ENCODE data around the gene MAK. TPM values are rescaled to one million over a fixed set of nuclear protein-coding genes. Genes with fewer than 3 reads are reported as not detected.
"Not testable (repeated sequence)": the region's sequence is repeated elsewhere in the genome, so short reads cannot be mapped to it uniquely, and the experiment has no call there.

MAK gene
- total RNA-seq, 1 experiment from 2014 or later: 0.20 TPM

DNA sequence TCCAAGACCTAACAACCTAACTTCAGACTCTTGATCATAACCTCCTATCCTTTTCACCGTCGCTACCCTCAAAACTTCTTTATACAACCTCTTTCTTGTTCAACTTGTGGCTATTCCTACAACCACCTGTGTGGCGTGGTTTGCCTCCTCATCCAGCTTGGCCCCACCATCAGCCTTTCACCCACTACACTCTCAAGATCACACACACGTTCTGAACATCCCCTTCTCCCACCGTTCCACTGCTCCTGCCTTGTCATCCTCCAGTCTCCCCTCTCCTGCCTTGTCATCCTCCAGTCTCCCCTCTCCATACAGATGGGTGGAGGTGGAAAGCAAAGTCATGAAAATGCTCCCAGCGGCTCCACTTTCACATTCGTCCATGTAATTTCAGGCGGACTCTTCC is 14.0 kb downstream of the MAK start:
- H4K20me1 ChIP-seq (ENCODE audit: control insufficient read depth, insufficient read depth, insufficient read length): no peaks in the 10 kb centered on the region

DNA sequence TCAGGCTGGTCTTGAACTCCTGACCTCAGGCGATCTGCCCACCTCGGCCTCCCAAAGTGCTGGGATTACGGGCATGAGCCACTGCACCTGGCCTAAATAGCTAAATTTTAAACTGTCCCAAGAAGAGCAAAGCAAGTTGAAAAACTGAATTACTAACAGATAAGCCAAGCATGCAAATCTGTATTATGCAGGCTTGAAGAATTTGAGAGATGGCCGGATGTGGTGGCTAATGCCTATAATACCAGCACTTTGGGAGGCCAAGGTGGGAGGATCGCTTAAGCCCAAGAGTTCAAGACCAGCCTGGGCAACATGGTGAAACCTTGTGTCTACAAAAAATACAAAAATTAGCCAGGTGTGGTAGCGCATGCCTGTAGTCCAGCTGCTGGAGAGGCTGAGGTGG is 24.2 kb downstream of the MAK start:
- not testable (repeated sequence) for H3K4ac ChIP-seq (ENCODE audit: low read depth, low read length); H2AK5ac ChIP-seq (ENCODE audit: insufficient read length, low read length); H3K79me1 ChIP-seq (ENCODE audit: insufficient read depth, low read depth, low read length, poor library complexity, severe bottlenecking); DNase-seq; H2BK120ac ChIP-seq (ENCODE audit: low read depth, low read length, poor library complexity, severe bottlenecking); H4K91ac ChIP-seq (ENCODE audit: insufficient read length, low read depth, low read length); H2BK15ac ChIP-seq (ENCODE audit: low read depth, low read length); H3K4me2 ChIP-seq (ENCODE audit: insufficient read depth, insufficient read length, low read length); H2BK5ac ChIP-seq (ENCODE audit: insufficient read length, low read length); H3K27ac Mint-ChIP-seq; H4K5ac ChIP-seq (ENCODE audit: insufficient read length, low read depth, low read length); H3T11ph ChIP-seq (ENCODE audit: low read length); H4K20me1 ChIP-seq (ENCODE audit: control insufficient read depth, insufficient read depth, insufficient read length); H3K27me3 Mint-ChIP-seq (ENCODE audit: low read depth); H3K23ac ChIP-seq (ENCODE audit: insufficient read length, low read depth, low read length); H3K23me2 ChIP-seq (ENCODE audit: insufficient read length, low read depth, low read length, poor library complexity, severe bottlenecking); H3K36me3 Mint-ChIP-seq (ENCODE audit: insufficient read depth in 1 of 3, low read depth in 3 of 3); H3K9ac ChIP-seq (ENCODE audit: extremely low read depth, insufficient read length, low read length); H3K18ac ChIP-seq (ENCODE audit: insufficient read length, low read depth, low read length); H3K4me3 Mint-ChIP-seq; H3K27me3 ChIP-seq (ENCODE audit: insufficient read depth, low read length); H2AFZ ChIP-seq (ENCODE audit: low read length); H3K4me1 ChIP-seq (ENCODE audit: insufficient read depth, low read length); H3K9me3 Mint-ChIP-seq; H3K27ac ChIP-seq (ENCODE audit: insufficient read length, low read depth, low read length); H3K9me3 ChIP-seq (ENCODE audit: control insufficient read depth, low read depth, low read length); H2BK20ac ChIP-seq (ENCODE audit: low read depth, low read length, poor library complexity, severe bottlenecking); H3K4me1 Mint-ChIP-seq; H3K79me2 ChIP-seq (ENCODE audit: insufficient read depth, low read length); H3K14ac ChIP-seq (ENCODE audit: insufficient read depth, low read length); H2BK12ac ChIP-seq (ENCODE audit: insufficient read length, low read depth, low read length); H3K56ac ChIP-seq (ENCODE audit: insufficient read length, low read depth, low read length); H4K8ac ChIP-seq (replicated peaks; ENCODE audit: insufficient read length, low read depth, low read length)
- WGBS (ENCODE audit: extremely low coverage, insufficient read length, low lambda C conversion rate): no CpG with 5 or more reads among the region's 6 CpGs

More for the DNA sequence above, 14.0 kb downstream of the MAK start:
- no peaks in the 10 kb centered on the region for H3K9me3 Mint-ChIP-seq
- H3K36me3 Mint-ChIP-seq (ENCODE audit: insufficient read depth in 1 of 3, low read depth in 3 of 3): peaks cover 0 to 1% (median 0%) of the 10 kb centered on the region in 3 experiments; a peak in 1 of 7 replicates
- no peak overlapping the region for H4K8ac ChIP-seq (replicated peaks; ENCODE audit: insufficient read length, low read depth, low read length)
- no peak overlapping the region for H3K9ac ChIP-seq (ENCODE audit: extremely low read depth, insufficient read length, low read length)
- TF ChIP-seq, protein P1, sequence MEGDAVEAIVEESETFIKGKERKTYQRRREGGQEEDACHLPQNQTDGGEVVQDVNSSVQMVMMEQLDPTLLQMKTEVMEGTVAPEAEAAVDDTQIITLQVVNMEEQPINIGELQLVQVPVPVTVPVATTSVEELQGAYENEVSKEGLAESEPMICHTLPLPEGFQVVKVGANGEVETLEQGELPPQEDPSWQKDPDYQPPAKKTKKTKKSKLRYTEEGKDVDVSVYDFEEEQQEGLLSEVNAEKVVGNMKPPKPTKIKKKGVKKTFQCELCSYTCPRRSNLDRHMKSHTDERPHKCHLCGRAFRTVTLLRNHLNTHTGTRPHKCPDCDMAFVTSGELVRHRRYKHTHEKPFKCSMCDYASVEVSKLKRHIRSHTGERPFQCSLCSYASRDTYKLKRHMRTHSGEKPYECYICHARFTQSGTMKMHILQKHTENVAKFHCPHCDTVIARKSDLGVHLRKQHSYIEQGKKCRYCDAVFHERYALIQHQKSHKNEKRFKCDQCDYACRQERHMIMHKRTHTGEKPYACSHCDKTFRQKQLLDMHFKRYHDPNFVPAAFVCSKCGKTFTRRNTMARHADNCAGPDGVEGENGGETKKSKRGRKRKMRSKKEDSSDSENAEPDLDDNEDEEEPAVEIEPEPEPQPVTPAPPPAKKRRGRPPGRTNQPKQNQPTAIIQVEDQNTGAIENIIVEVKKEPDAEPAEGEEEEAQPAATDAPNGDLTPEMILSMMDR (conservative IDR thresholded peaks at IDR 0.05): no peak
- no peak overlapping the region for H2BK20ac ChIP-seq (ENCODE audit: low read depth, low read length, poor library complexity, severe bottlenecking)
- no peak overlapping the region for H3K4me2 ChIP-seq (ENCODE audit: insufficient read depth, insufficient read length, low read length)
- H3K4me3 Mint-ChIP-seq: no peak overlapping the region
- no peak overlapping the region for H2AFZ ChIP-seq (ENCODE audit: low read length)
- H3T11ph ChIP-seq (ENCODE audit: low read length): no peak overlapping the region
- H2BK12ac ChIP-seq (ENCODE audit: insufficient read length, low read depth, low read length): no peak overlapping the region
- no peaks in the 10 kb centered on the region for H3K4me1 ChIP-seq (ENCODE audit: insufficient read depth, low read length)
- no peaks in the 10 kb centered on the region for H3K79me1 ChIP-seq (ENCODE audit: insufficient read depth, low read depth, low read length, poor library complexity, severe bottlenecking)
- H3K27me3 ChIP-seq (ENCODE audit: insufficient read depth, low read length): no peaks in the 10 kb centered on the region
- DNase-seq: no peak
- no peaks in the 10 kb centered on the region for H3K23me2 ChIP-seq (ENCODE audit: insufficient read length, low read depth, low read length, poor library complexity, severe bottlenecking)
- no peak overlapping the region for H3K18ac ChIP-seq (ENCODE audit: insufficient read length, low read depth, low read length)
- no peaks in the 10 kb centered on the region for H3K9me3 ChIP-seq (ENCODE audit: control insufficient read depth, low read depth, low read length)
- no peak overlapping the region for H3K27ac Mint-ChIP-seq
- no peak overlapping the region for H2BK120ac ChIP-seq (ENCODE audit: low read depth, low read length, poor library complexity, severe bottlenecking)
- H2BK15ac ChIP-seq (ENCODE audit: low read depth, low read length): no peak overlapping the region
- no peaks in the 10 kb centered on the region for H3K4me1 Mint-ChIP-seq
- H3K56ac ChIP-seq (ENCODE audit: insufficient read length, low read depth, low read length): no peak overlapping the region
- H3K23ac ChIP-seq (ENCODE audit: insufficient read length, low read depth, low read length): no peak overlapping the region
- H4K5ac ChIP-seq (ENCODE audit: insufficient read length, low read depth, low read length): no peak overlapping the region
- no peaks in the 10 kb centered on the region for H3K79me2 ChIP-seq (ENCODE audit: insufficient read depth, low read length)
- 100% methylated on average over 2 of the region's 8 CpGs for WGBS (ENCODE audit: extremely low coverage, insufficient read length, low lambda C conversion rate)
- H4K91ac ChIP-seq (ENCODE audit: insufficient read length, low read depth, low read length): no peak overlapping the region
- H2AK5ac ChIP-seq (ENCODE audit: insufficient read length, low read length): no peak overlapping the region
- no peaks in the 10 kb centered on the region for H3K27me3 Mint-ChIP-seq (ENCODE audit: low read depth)
- H3K14ac ChIP-seq (ENCODE audit: insufficient read depth, low read length): no peak overlapping the region
- H3K27ac ChIP-seq (ENCODE audit: insufficient read length, low read depth, low read length): no peak overlapping the region
- no peak overlapping the region for H2BK5ac ChIP-seq (ENCODE audit: insufficient read length, low read length)
- H3K4ac ChIP-seq (ENCODE audit: low read depth, low read length): no peak overlapping the region
